OCI-LY7 (cell line): ENCODE measurements around the gene NLRC3. TPM values are rescaled to one million over a fixed set of nuclear protein-coding genes. Genes with fewer than 3 reads are reported as not detected.
"Not testable (repeated sequence)": the region's sequence is repeated elsewhere in the genome, so short reads cannot be mapped to it uniquely, and the experiment has no call there.

Experiments used
- BruUV-seq: library from RNA; stranded (reverse); fragments of 400-500 nt; replicated peaks from 2 replicates; lab custom pipeline; 2021; lab: Mats Ljungman, UMichigan
- CTCF ChIA-PET: fragments of 300-600 bp; sonication (Branson Sonifier 250); formaldehyde crosslinking; loops from one replicate; lab custom pipeline; 2022; ENCODE audit warnings: antibody characterized with exemption; ENCODE audit not compliant: unreplicated experiment; lab: Charles Lee
- POLR2A ChIA-PET: fragments of 300-600 bp; sonication (Branson Sonifier 250); formaldehyde crosslinking; loops from one replicate; lab custom pipeline; 2022; ENCODE audit warnings: antibody characterized with exemption; lab: Charles Lee
- DNase-seq: peaks from one replicate; pipeline ENCODE4 v3.0.0-alpha.2; 2015; ENCODE audit warnings: low spot score
- H2AFZ ChIP-seq: fragments of 200-600 bp; sonication (generic), shearing (Covaris generic); 2 replicates; pipeline ENCODE4 v1.6.1; 2014; ENCODE audit warnings: mild to moderate bottlenecking, antibody characterized with exemption, low read length, moderate library complexity
- H3K27ac ChIP-seq: fragments of 200-600 bp; sonication (generic); 2 replicates; pipeline ENCODE4 v1.5.1; 2014; ENCODE audit warnings: mixed run types, low read depth, mild to moderate bottlenecking, moderate library complexity, low read length, inconsistent platforms; ENCODE audit not compliant: poor library complexity, severe bottlenecking
- H3K36me3 ChIP-seq: fragments of 200-600 bp; sonication (generic); 2 replicates; pipeline ENCODE4 v1.6.1; 2014; ENCODE audit warnings: mild to moderate bottlenecking, antibody characterized with exemption, low read length, moderate library complexity, mixed read lengths; ENCODE audit not compliant: insufficient read depth
- H3K4me1 ChIP-seq: fragments of 200-600 bp; sonication (generic); 2 replicates; pipeline ENCODE4 v1.5.1; 2014; ENCODE audit warnings: mild to moderate bottlenecking, low read length; ENCODE audit not compliant: insufficient read depth, poor library complexity, severe bottlenecking
- H3K4me2 ChIP-seq: fragments of 200-600 bp; sonication (generic); 2 replicates; pipeline ENCODE4 v1.6.1; 2014; ENCODE audit warnings: mild to moderate bottlenecking, low read length
- H3K4me3 ChIP-seq: fragments of 200-600 bp; sonication (generic); 2 replicates; pipeline ENCODE4 v1.5.1; 2014; ENCODE audit warnings: mild to moderate bottlenecking, low read depth, low read length; ENCODE audit not compliant: poor library complexity, severe bottlenecking
- H3K79me2 ChIP-seq: fragments of 200-600 bp; sonication (generic); 2 replicates; pipeline ENCODE4 v1.6.1; 2016; ENCODE audit warnings: low read depth, mild to moderate bottlenecking, low read length, moderate library complexity, mixed read lengths; ENCODE audit not compliant: insufficient read depth
- H3K9me2 ChIP-seq: fragments of 200-600 bp; sonication (generic); 2 replicates; pipeline ENCODE4 v1.6.1; 2016; ENCODE audit warnings: mild to moderate bottlenecking, low read length, mixed read lengths; ENCODE audit not compliant: insufficient read depth
- H3K9me3 ChIP-seq: fragments of 200-600 bp; sonication (generic); 2 replicates; pipeline ENCODE4 v1.6.1; 2014; ENCODE audit warnings: mild to moderate bottlenecking, mixed run types, low read length, mixed read lengths
- H4K20me1 ChIP-seq: fragments of 200-600 bp; sonication (generic); 2 replicates; pipeline ENCODE4 v1.6.1; 2014; ENCODE audit warnings: mild to moderate bottlenecking, antibody characterized with exemption, low read length, moderate library complexity, mixed read lengths; ENCODE audit not compliant: insufficient read depth
- CTCF ChIP-seq: fragments of 200-600 bp; sonication (generic); conservative IDR thresholded peaks from 2 replicates; pipeline ENCODE4 v1.5.1; 2014; ENCODE audit warnings: mild to moderate bottlenecking, antibody characterized with exemption, low read length, moderate library complexity, mixed read lengths
- EZH2phosphoT487 ChIP-seq: fragments of 200-600 bp; sonication (generic); IDR thresholded peaks from 2 replicates; pipeline ENCODE4 v1.6.1; 2018; ENCODE audit warnings: low read depth, borderline replicate concordance, mild to moderate bottlenecking, mixed run types, antibody characterized with exemption, low read length, moderate library complexity, mixed read lengths
- intact Hi-C: fragments of 100-400 bp; cut with micrococcal nuclease; formaldehyde crosslinking; loops from one replicate; pipeline ENCODE4 v1.10.0; 2022; ENCODE audit not compliant: unreplicated experiment
- total RNA-seq, 2 experiments: library from RNA; depleted of rRNA in 1 of 2; stranded (reverse); fragments of >200 nt in 1 of 2; shearing (Covaris generic) in 1 of 2; gene quantifications; 2 replicates each; pipeline ENCODE4 v1.2.3, GENCODE V29; 2014 to 2022

The NLRC3 gene
- total RNA-seq, 2 experiments from 2014 or later: 50.6 to 74.0 TPM

GRCh38 chr16:3610698-3611145 is 33.5 kb upstream of the NLRC3 start:
- Histone ChIP-seq H2AFZ (no peak overlapping the region; the same call in 1 of the 2 replicates), H3K4me1 (peaks cover 66% of the 10 kb centered on the region)
- POLR2A ChIA-PET: interaction anchor here (0.6 kb wide), 1 partner anchor 16 kb away, joined by 4 read pairs; no protein-coding TSS in a partner anchor

GRCh38 chr16:3609895-3610697 is 32.9 kb upstream of the NLRC3 start:
- peak overlapping the region; percentile 88 for H3K4me3 ChIP-seq
- H4K20me1 ChIP-seq: no peaks in the 10 kb centered on the region; the same call in 1 of the 2 replicates
- H3K27ac ChIP-seq: peak overlapping the region; percentile 70
- no peaks in the 10 kb centered on the region for H3K9me3 ChIP-seq
- peaks cover 46% of the 10 kb centered on the region for H3K36me3 ChIP-seq
- POLR2A ChIA-PET: interaction anchor here (0.6 kb wide), 1 partner anchor 16 kb away, joined by 4 read pairs; no protein-coding TSS in a partner anchor
- peak overlapping the region; percentile 79 for H3K4me2 ChIP-seq
- no peak overlapping the region; the same call in 1 of the 2 replicates for H2AFZ ChIP-seq
- peaks cover 76% of the 10 kb centered on the region for H3K79me2 ChIP-seq
- TF ChIP-seq EZH2phosphoT487 (no peak), CTCF (no peak)
- intact Hi-C loops: loop anchor here (2.0 kb wide), 2 partner anchors 23 to 83 kb away; no protein-coding TSS in a partner anchor
- CTCF ChIA-PET: no interaction called here
- no TSS peak for BruUV-seq
- peak; percentile 50 for DNase-seq
- no peaks in the 10 kb centered on the region for H3K9me2 ChIP-seq
- peaks cover 60% of the 10 kb centered on the region for H3K4me1 ChIP-seq

More at GRCh38 chr16:3610698-3611145, 33.5 kb upstream of the NLRC3 start:
- Histone ChIP-seq H3K9me3 (no peaks in the 10 kb centered on the region), H3K27ac (peak overlapping the region; percentile 70), H3K4me3 (peak overlapping the region; percentile 88), H4K20me1 (no peaks in the 10 kb centered on the region; the same call in 1 of the 2 replicates), H3K4me2 (peak overlapping the region; percentile 79), H3K79me2 (peaks cover 82% of the 10 kb centered on the region), H3K36me3 (peaks cover 46% of the 10 kb centered on the region), H3K9me2 (no peaks in the 10 kb centered on the region)
- CTCF ChIA-PET: no interaction called here
- no peak for DNase-seq
- TF ChIP-seq CTCF (no peak), EZH2phosphoT487 (no peak)
- no TSS peak for BruUV-seq
- intact Hi-C loops: loop anchor here (1.0 to 2.0 kb wide), 3 partner anchors 24 to 84 kb away; no protein-coding TSS in a partner anchor

- CTCF ChIA-PET: not testable (repeated sequence)
- H3K4me1 ChIP-seq: peaks cover 49% of the 10 kb centered on the region
Observed at GRCh38 chr16:3608976-3609375, 31.8 kb upstream of the NLRC3 start.

More at GRCh38 chr16:3608976-3609375, 31.8 kb upstream of the NLRC3 start:
- DNase-seq, H3K4me2 ChIP-seq, H3K9me3 ChIP-seq, intact Hi-C loops, H3K9me2 ChIP-seq, H2AFZ ChIP-seq, BruUV-seq, H3K4me3 ChIP-seq, H4K20me1 ChIP-seq: not testable (repeated sequence)
- H3K27ac ChIP-seq: peak overlapping the region; percentile 56
- POLR2A ChIA-PET: interaction anchor here (2.3 kb wide), 1 partner anchor 14 kb away, joined by 11 read pairs; no protein-coding TSS in a partner anchor
- H3K79me2 ChIP-seq: peaks cover 64% of the 10 kb centered on the region
- H3K36me3 ChIP-seq: peaks cover 46% of the 10 kb centered on the region
